Measurements from ENCODE around the gene MTUS2. TPM values are rescaled to one million over a fixed set of nuclear protein-coding genes. Genes with fewer than 3 reads are reported as not detected.

MTUS2 gene
- total and polyA plus RNA-seq, 2 donors from 2014 or later, result 0.06 to 0.22 TPM

DNA sequence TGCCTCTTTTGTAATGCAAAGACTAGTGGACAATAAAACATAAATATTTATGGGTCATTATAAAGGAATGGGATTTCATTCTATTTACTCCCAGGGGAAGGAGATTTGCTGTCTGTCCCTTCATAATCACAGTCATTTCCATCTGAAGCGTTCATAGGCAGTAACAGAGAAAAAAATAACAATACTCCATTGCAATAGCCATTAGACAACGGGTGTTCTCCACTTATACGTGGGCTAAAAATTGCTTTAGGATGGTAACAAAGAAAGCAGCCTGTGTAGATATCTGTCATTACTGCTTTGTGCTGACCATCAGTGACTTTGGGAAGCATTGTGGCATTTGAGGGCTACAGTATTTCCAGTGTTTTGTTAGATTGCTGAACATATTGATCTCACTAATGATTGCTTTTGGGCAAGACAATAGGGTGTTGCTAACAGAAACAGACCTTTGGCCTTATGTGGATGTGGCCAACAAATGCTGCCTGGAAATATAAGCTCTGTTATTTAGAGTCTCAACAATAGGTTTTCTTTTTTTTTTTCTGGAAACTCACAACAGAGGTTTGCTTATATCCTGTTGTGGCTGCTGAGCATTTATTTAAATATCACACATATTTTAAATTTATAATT lies 355.2 kb downstream of the MTUS2 start:
- no peak overlapping the region for H3K9ac ChIP-seq (ENCODE audit: low read length in 3 of 3)
- TF ChIP-seq, protein P1, sequence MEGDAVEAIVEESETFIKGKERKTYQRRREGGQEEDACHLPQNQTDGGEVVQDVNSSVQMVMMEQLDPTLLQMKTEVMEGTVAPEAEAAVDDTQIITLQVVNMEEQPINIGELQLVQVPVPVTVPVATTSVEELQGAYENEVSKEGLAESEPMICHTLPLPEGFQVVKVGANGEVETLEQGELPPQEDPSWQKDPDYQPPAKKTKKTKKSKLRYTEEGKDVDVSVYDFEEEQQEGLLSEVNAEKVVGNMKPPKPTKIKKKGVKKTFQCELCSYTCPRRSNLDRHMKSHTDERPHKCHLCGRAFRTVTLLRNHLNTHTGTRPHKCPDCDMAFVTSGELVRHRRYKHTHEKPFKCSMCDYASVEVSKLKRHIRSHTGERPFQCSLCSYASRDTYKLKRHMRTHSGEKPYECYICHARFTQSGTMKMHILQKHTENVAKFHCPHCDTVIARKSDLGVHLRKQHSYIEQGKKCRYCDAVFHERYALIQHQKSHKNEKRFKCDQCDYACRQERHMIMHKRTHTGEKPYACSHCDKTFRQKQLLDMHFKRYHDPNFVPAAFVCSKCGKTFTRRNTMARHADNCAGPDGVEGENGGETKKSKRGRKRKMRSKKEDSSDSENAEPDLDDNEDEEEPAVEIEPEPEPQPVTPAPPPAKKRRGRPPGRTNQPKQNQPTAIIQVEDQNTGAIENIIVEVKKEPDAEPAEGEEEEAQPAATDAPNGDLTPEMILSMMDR (IDR thresholded peaks at IDR 0.05; ENCODE audit: borderline replicate concordance, extremely low read depth, insufficient read depth), result no peak
- FAIRE-seq (no peak), DNase-seq (no peak)
- H3K27me3 ChIP-seq (ENCODE audit: control insufficient read depth, insufficient read depth, low read length), result no peaks in the 10 kb centered on the region
- H3K4me1 ChIP-seq (ENCODE audit: control insufficient read depth in 2 of 3, insufficient read depth in 2 of 3, low read depth in 1 of 3, low read length in 3 of 3), result no peaks in the 10 kb centered on the region
- no peak overlapping the region for H3K27ac ChIP-seq (ENCODE audit: low read depth in 2 of 2, low read length in 2 of 2)
- intact Hi-C loops (cut with DNase I), result no loop called here
- no peak overlapping the region for H3K4me3 ChIP-seq (ENCODE audit: low read length in 3 of 3)
- no peaks in the 10 kb centered on the region for H3K36me3 ChIP-seq (ENCODE audit: control insufficient read depth in 2 of 3, insufficient read depth in 3 of 3, low read length in 3 of 3)
- H3K9me3 ChIP-seq (ENCODE audit: control insufficient read depth in 2 of 3, insufficient read depth in 1 of 3, low read length in 3 of 3), result no peaks in the 10 kb centered on the region

DNA sequence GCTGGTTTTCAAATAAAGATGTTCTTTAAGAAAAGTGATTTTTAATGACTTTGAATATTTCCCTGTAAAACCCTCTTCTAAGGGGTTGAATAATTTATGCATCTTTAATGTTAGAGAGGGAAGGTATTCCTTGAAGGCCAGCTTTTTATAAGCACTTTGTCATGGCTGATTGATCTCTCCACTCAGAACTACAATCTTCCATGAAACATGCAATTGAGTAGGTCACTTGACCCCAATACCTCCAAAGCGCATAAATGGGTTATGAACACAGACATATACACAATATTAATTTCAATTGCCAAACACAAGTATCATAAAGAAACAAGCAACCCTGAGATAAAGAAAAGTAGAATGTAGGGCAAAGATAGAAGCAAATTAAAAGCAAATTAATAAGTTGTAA lies 359.9 kb downstream of the MTUS2 start:
- FAIRE-seq, result no peak
- Histone ChIP-seq H3K27me3 (ENCODE audit: control insufficient read depth, insufficient read depth, low read length) (no peaks in the 10 kb centered on the region), H3K27ac (ENCODE audit: low read depth in 2 of 2, low read length in 2 of 2) (no peak overlapping the region), H3K9ac (ENCODE audit: low read length in 3 of 3) (no peak overlapping the region), H3K36me3 (ENCODE audit: control insufficient read depth in 2 of 3, insufficient read depth in 3 of 3, low read length in 3 of 3) (no peaks in the 10 kb centered on the region), H3K4me3 (ENCODE audit: low read length in 3 of 3) (no peak overlapping the region), H3K4me1 (ENCODE audit: control insufficient read depth in 2 of 3, insufficient read depth in 2 of 3, low read depth in 1 of 3, low read length in 3 of 3) (no peaks in the 10 kb centered on the region), H3K9me3 (ENCODE audit: control insufficient read depth in 2 of 3, insufficient read depth in 1 of 3, low read length in 3 of 3) (no peaks in the 10 kb centered on the region)
- TF ChIP-seq, protein P1 (IDR thresholded peaks at IDR 0.05; ENCODE audit: borderline replicate concordance, extremely low read depth, insufficient read depth), result no peak
- no peak for DNase-seq
- intact Hi-C loops (cut with DNase I), result no loop called here

DNA sequence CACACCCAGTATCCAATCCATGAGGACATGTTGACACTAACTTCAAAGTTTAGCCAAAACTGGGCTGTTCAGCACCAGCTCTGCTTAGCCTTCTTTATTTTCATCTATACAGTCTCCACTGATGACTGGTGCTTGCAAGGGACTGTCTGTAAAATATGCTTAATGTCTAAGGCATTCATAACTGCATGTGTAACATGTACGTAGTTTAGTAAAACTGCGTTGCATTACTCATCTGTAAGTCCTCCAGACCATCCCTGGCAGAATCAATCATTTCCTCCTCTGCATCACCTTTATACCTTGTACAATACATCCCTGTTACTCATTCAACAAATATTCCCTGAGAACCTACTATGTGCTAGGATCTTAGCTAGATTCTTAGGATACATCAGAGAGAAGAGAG lies 362.1 kb downstream of the MTUS2 start:
- Histone ChIP-seq H3K27ac (ENCODE audit: low read depth in 2 of 2, low read length in 2 of 2) (no peak overlapping the region), H3K4me3 (ENCODE audit: low read length in 3 of 3) (no peak overlapping the region), H3K4me1 (ENCODE audit: control insufficient read depth in 2 of 3, insufficient read depth in 2 of 3, low read depth in 1 of 3, low read length in 3 of 3) (no peaks in the 10 kb centered on the region), H3K27me3 (ENCODE audit: control insufficient read depth, insufficient read depth, low read length) (no peaks in the 10 kb centered on the region), H3K9ac (ENCODE audit: low read length in 3 of 3) (no peak overlapping the region), H3K36me3 (ENCODE audit: control insufficient read depth in 2 of 3, insufficient read depth in 3 of 3, low read length in 3 of 3) (no peaks in the 10 kb centered on the region), H3K9me3 (ENCODE audit: control insufficient read depth in 2 of 3, insufficient read depth in 1 of 3, low read length in 3 of 3) (no peaks in the 10 kb centered on the region)
- DNase-seq, result no peak
- intact Hi-C loops (cut with DNase I), result no loop called here
- no peak for FAIRE-seq
- TF ChIP-seq, protein P1 (IDR thresholded peaks at IDR 0.05; ENCODE audit: borderline replicate concordance, extremely low read depth, insufficient read depth), result no peak

DNA sequence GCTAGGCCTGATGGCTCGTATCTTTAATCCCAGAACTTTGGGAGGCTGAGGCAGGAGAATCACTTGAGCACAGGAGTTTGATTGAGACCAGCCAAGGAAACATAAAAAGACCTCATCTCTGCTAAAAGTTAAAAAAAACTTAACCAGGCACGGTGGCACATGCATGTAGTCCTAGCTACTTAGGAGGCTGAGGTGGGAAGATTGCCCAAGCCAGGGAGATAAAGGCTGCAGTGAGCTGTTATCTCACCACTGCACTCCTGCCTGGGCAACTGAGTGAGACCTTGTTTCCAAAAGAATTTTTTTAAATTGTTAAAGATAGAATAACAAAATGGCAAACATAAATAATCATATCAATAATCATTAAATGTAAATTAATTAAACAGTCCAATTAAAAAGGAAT lies 365.8 kb downstream of the MTUS2 start:
- intact Hi-C loops (cut with DNase I), result no loop called here
- Histone ChIP-seq H3K9ac (ENCODE audit: low read length in 3 of 3) (no peak overlapping the region), H3K27me3 (ENCODE audit: control insufficient read depth, insufficient read depth, low read length) (no peaks in the 10 kb centered on the region), H3K4me3 (ENCODE audit: low read length in 3 of 3) (no peak overlapping the region), H3K4me1 (ENCODE audit: control insufficient read depth in 2 of 3, insufficient read depth in 2 of 3, low read depth in 1 of 3, low read length in 3 of 3) (no peaks in the 10 kb centered on the region), H3K27ac (ENCODE audit: low read depth in 2 of 2, low read length in 2 of 2) (no peak overlapping the region), H3K36me3 (ENCODE audit: control insufficient read depth in 2 of 3, insufficient read depth in 3 of 3, low read length in 3 of 3) (no peaks in the 10 kb centered on the region), H3K9me3 (ENCODE audit: control insufficient read depth in 2 of 3, insufficient read depth in 1 of 3, low read length in 3 of 3) (no peaks in the 10 kb centered on the region)
- DNase-seq, result no peak
- FAIRE-seq, result no peak
- TF ChIP-seq, protein P1 (IDR thresholded peaks at IDR 0.05; ENCODE audit: borderline replicate concordance, extremely low read depth, insufficient read depth), result no peak

Data from kidney (tissue), 14 donors.